Motor neuron (in vitro differentiated cells): ENCODE data around the gene MAP7. TPM values are rescaled to one million over a fixed set of nuclear protein-coding genes. Genes with fewer than 3 reads are reported as not detected.

ENCODE experiments used
- ATAC-seq, 8 experiments: fragments of 200-7000 bp; cut with Tn5 transposase; replicated peaks in 6 of 8; 2 replicates each; pipeline ENCODE4 v1.8.0; 2021; ENCODE audit warnings: mild to moderate bottlenecking in 8 of 8, moderate library complexity in 8 of 8
- H3K27ac ChIP-seq, 2 donors: fragments of 250-450 bp; sonication (Bioruptor Pico); 2 replicates each; pipeline ENCODE4 v1.9.0; 2021; ENCODE audit warnings: antibody characterized with exemption in 2 of 2, mild to moderate bottlenecking in 2 of 2, moderate library complexity in 1 of 2
- H3K4me1 ChIP-seq, 2 donors: fragments of 250-450 bp; sonication (Bioruptor Pico); replicated peaks in 1 of 2; 2 replicates each; pipeline ENCODE4 v1.6.1; 2021; ENCODE audit warnings: antibody characterized with exemption in 2 of 2, mild to moderate bottlenecking in 2 of 2, moderate library complexity in 1 of 2
- H3K4me3 ChIP-seq, 5 donors: fragments of 250-450 bp; sonication (Bioruptor Pico); 2 replicates each; pipeline ENCODE4 v1.9.0; 2021; ENCODE audit warnings: antibody characterized with exemption in 5 of 5, mild to moderate bottlenecking in 5 of 5, moderate library complexity in 4 of 5
- WGBS, 10 experiments: fragments of 450-650 bp; shearing (Covaris generic); methylation state at CpG; one replicate each; pipeline ENCODE4 v1.0.0; 2022; 5-methylcytosine and 5-hydroxymethylcytosine counted together
- in situ Hi-C, 9 experiments: fragments of 400-800 bp; cut with MboI; loops; one replicate each; pipeline ENCODE4 v1.15.0; 2021; ENCODE audit warnings: low sequenced_read_pairs in 9 of 9, low pct_unique_long_range_greater_than_20kb in 2 of 9; ENCODE audit not compliant: unreplicated experiment in 9 of 9
- total RNA-seq, 8 experiments: library from RNA; unstranded; fragments of 300-600 nt; gene quantifications; 2 replicates each; pipeline versions ENCODE4 v1.2.3 to v1.2.4, GENCODE V29; 2022

MAP7 gene
- total RNA-seq, 8 experiments from 2014 or later: 2.9 to 34.2 (median 12.3) TPM

GRCh38 chr6:136469154-136469553 lies 81.1 kb downstream of the MAP7 start:
- ATAC-seq: no peak

GRCh38 chr6:136468711-136469110 lies 81.5 kb downstream of the MAP7 start:
- in situ Hi-C loops: no loop called here
- H3K4me1 ChIP-seq: peaks cover 9 to 38% of the 10 kb centered on the region in 2 donors
- H3K27ac ChIP-seq: no peak overlapping the region
- no peak overlapping the region for H3K4me3 ChIP-seq
- peak in 1 of 8 experiments; percentile 44 for ATAC-seq
- WGBS, 10 experiments: 36 to 95% (median 83%) methylated on average over 1 to 3 of the region's 3 CpGs; no CpG with 5 or more reads in 1 of the 10 experiments

More at GRCh38 chr6:136469154-136469553, 81.1 kb downstream of the MAP7 start:
- Histone ChIP-seq H3K4me1 (peaks cover 9 to 38% of the 10 kb centered on the region in 2 donors), H3K27ac (no peak overlapping the region), H3K4me3 (no peak overlapping the region)
- in situ Hi-C loops: no loop called here
- 0 to 100% (median 94%) methylated on average over 1 to 2 of the region's 2 CpGs; no CpG with 5 or more reads in 3 of the 10 experiments for WGBS, 10 experiments

- ATAC-seq: peak in 3 of 8 experiments; percentile 21 to 46 (median 33)
- Histone ChIP-seq H3K4me3 (no peak overlapping the region), H3K27ac (peak overlapping the region in 1 of 2 donors; percentile 47), H3K4me1 (peaks cover 9 to 38% of the 10 kb centered on the region in 2 donors)
- 30 to 100% (median 58%) methylated on average over 1 of the region's 1 CpG for WGBS, 10 experiments
- in situ Hi-C loops: no loop called here
Observed at GRCh38 chr6:136467186-136467585, 83.0 kb downstream of the MAP7 start.

- H3K4me1 ChIP-seq: peaks cover 9 to 35% of the 10 kb centered on the region in 2 donors
- H3K4me3 ChIP-seq: peak overlapping the region in 2 of 5 donors; percentile 11 to 17
- in situ Hi-C loops: no loop called here
- peak overlapping the region; percentile 7 to 47 for H3K27ac ChIP-seq
- ATAC-seq: peak in 5 of 8 experiments; percentile 55 to 91 (median 71)
- whole genome bisulfite sequencing, 10 experiments: 0 to 83% (median 11%) methylated on average over 1 to 3 of the region's 4 CpGs; no CpG with 5 or more reads in 2 of the 10 experiments
Observed at GRCh38 chr6:136466777-136467176, 83.4 kb downstream of the MAP7 start.

GRCh38 chr6:136465766-136466303 lies 84.4 kb downstream of the MAP7 start:
- no peak for ATAC-seq
- H3K4me1 ChIP-seq: peaks cover 5 to 32% of the 10 kb centered on the region in 2 donors
- peak overlapping the region in 1 of 2 donors; percentile 47 for H3K27ac ChIP-seq
- peak overlapping the region in 2 of 5 donors; percentile 4 to 11 for H3K4me3 ChIP-seq
- WGBS, 10 experiments: 53 to 100% (median 80%) methylated on average over 1 to 2 of the region's 2 CpGs; no CpG with 5 or more reads in 1 of the 10 experiments
- in situ Hi-C loops: no loop called here

- 53 to 100% (median 70%) methylated on average over 1 to 4 of the region's 4 CpGs; no CpG with 5 or more reads in 1 of the 10 experiments for WGBS, 10 experiments
- Histone ChIP-seq H3K27ac (no peak overlapping the region), H3K4me3 (no peak overlapping the region), H3K4me1 (peaks cover 5 to 23% of the 10 kb centered on the region in 2 donors)
- in situ Hi-C loops: no loop called here
- ATAC-seq: peak in 3 of 8 experiments; percentile 41 to 66 (median 52)
Observed at GRCh38 chr6:136464874-136465273, 85.3 kb downstream of the MAP7 start.

GRCh38 chr6:136464148-136464547 lies 86.1 kb downstream of the MAP7 start:
- Histone ChIP-seq H3K4me3 (no peak overlapping the region), H3K27ac (no peak overlapping the region), H3K4me1 (peaks cover 5 to 23% of the 10 kb centered on the region in 2 donors)
- 80 to 100% (median 95%) methylated on average over 1 to 2 of the region's 2 CpGs; no CpG with 5 or more reads in 2 of the 10 experiments for WGBS, 10 experiments
- in situ Hi-C loops: no loop called here
- ATAC-seq: no peak

GRCh38 chr6:136463743-136464142 lies 86.5 kb downstream of the MAP7 start:
- peaks cover 5 to 23% of the 10 kb centered on the region in 2 donors for H3K4me1 ChIP-seq
- no peak overlapping the region for H3K4me3 ChIP-seq
- ATAC-seq: no peak
- 31 to 100% (median 68%) methylated on average over 1 to 4 of the region's 4 CpGs for WGBS, 10 experiments
- H3K27ac ChIP-seq: no peak overlapping the region
- in situ Hi-C loops: no loop called here

GRCh38 chr6:136446579-136447187 lies 103.5 kb downstream of the MAP7 start:
- ATAC-seq: no peak
- Histone ChIP-seq H3K27ac (no peak overlapping the region), H3K4me3 (no peak overlapping the region), H3K4me1 (peaks cover 0 to 3% of the 10 kb centered on the region in 2 donors)
- 0 to 100% (median 56%) methylated on average over 1 to 2 of the region's 2 CpGs; no CpG with 5 or more reads in 3 of the 10 experiments for WGBS, 10 experiments
- in situ Hi-C loops: no loop called here

- H3K4me3 ChIP-seq: no peak overlapping the region
- WGBS, 10 experiments: no CpG with 5 or more reads among the region's 2 CpGs
- H3K27ac ChIP-seq: no peak overlapping the region
- H3K4me1 ChIP-seq: peaks cover 0 to 3% of the 10 kb centered on the region in 2 donors
- in situ Hi-C loops: no loop called here
- no peak for ATAC-seq
Observed at GRCh38 chr6:136446145-136446544, 104.1 kb downstream of the MAP7 start.

GRCh38 chr6:136445063-136445462 lies 105.2 kb downstream of the MAP7 start:
- WGBS, 10 experiments: 30 to 86% (median 77%) methylated on average over 1 to 3 of the region's 3 CpGs; no CpG with 5 or more reads in 1 of the 10 experiments
- in situ Hi-C loops: no loop called here
- no peak for ATAC-seq
- Histone ChIP-seq H3K4me1 (peaks cover 0 to 7% of the 10 kb centered on the region in 2 donors), H3K27ac (no peak overlapping the region), H3K4me3 (no peak overlapping the region)

GRCh38 chr6:136440203-136440602 lies 110.0 kb downstream of the MAP7 start:
- WGBS, 10 experiments: 40 to 94% (median 89%) methylated on average over 1 to 2 of the region's 2 CpGs; no CpG with 5 or more reads in 2 of the 10 experiments
- no peak overlapping the region for H3K27ac ChIP-seq
- in situ Hi-C loops: no loop called here
- peaks cover 15 to 39% of the 10 kb centered on the region in 2 donors for H3K4me1 ChIP-seq
- H3K4me3 ChIP-seq: no peak overlapping the region
- ATAC-seq: no peak

GRCh38 chr6:136439514-136440190 lies 110.6 kb downstream of the MAP7 start:
- peak overlapping the region in 1 of 2 donors; percentile 43 for H3K27ac ChIP-seq
- no peak overlapping the region for H3K4me3 ChIP-seq
- peak in 5 of 8 experiments; percentile 65 to 78 (median 75) for ATAC-seq
- peaks cover 20 to 41% of the 10 kb centered on the region in 2 donors for H3K4me1 ChIP-seq
- 33 to 100% (median 92%) methylated on average over 1 to 9 of the region's 9 CpGs for WGBS, 10 experiments
- in situ Hi-C loops: no loop called here
